Choroid plexus epithelial cell (primary cell): ENCODE results near the gene TFAP2E.

Experiments
- DNase-seq: peaks from one replicate; pipeline ENCODE4 v3.0.0-alpha.2; 2010; ENCODE audit warnings: low read depth
- H3K4me3 ChIP-seq: 2 replicates; pipeline ENCODE4 v1.5.1; 2011; ENCODE audit warnings: low read depth, mild to moderate bottlenecking, control low read depth, low read length, moderate library complexity
- TF ChIP-seq, protein P1 (sequence below): conservative IDR thresholded peaks from 2 replicates; pipeline ENCODE4 v1.5.1; 2011; ENCODE audit warnings: low read depth, mild to moderate bottlenecking, control low read depth, inconsistent platforms, low read length, moderate library complexity

The TFAP2E gene

DNA sequence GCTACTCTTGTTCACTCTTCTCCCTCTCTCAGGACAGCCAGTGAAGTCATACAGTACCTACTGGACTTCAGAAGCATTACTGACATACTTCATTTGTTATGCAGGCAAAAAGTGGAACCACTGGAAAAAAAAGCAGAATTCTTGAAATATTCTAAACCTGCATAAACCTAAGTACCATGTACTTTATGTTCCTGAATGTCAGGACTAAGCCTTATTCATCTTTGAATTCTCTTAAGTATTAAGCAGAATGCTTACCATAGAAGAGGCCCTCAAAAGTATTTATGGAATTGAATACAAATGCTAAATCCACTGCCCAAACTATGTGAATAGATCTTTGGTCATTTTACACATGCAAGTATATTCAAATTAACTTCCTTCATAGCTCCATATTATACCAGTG, 60.4 kb downstream of the TFAP2E start:
- DNase-seq, result peak; percentile 46
- TF ChIP-seq, protein P1, sequence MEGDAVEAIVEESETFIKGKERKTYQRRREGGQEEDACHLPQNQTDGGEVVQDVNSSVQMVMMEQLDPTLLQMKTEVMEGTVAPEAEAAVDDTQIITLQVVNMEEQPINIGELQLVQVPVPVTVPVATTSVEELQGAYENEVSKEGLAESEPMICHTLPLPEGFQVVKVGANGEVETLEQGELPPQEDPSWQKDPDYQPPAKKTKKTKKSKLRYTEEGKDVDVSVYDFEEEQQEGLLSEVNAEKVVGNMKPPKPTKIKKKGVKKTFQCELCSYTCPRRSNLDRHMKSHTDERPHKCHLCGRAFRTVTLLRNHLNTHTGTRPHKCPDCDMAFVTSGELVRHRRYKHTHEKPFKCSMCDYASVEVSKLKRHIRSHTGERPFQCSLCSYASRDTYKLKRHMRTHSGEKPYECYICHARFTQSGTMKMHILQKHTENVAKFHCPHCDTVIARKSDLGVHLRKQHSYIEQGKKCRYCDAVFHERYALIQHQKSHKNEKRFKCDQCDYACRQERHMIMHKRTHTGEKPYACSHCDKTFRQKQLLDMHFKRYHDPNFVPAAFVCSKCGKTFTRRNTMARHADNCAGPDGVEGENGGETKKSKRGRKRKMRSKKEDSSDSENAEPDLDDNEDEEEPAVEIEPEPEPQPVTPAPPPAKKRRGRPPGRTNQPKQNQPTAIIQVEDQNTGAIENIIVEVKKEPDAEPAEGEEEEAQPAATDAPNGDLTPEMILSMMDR, result no peak
- H3K4me3 ChIP-seq, result no peak overlapping the region

- DNase-seq, result peak; percentile 74
- TF ChIP-seq, protein P1, result no peak
- H3K4me3 ChIP-seq, result peak overlapping the region; percentile 43
Measured at GRCh38 chr1:35637401-35637809, 64.3 kb downstream of the TFAP2E start.

GRCh38 chr1:35640380-35641232, 67.5 kb downstream of the TFAP2E start:
- no peak for DNase-seq
- H3K4me3 ChIP-seq, result peak overlapping the region; percentile 79
- TF ChIP-seq, protein P1, result no peak

GRCh38 chr1:35641233-35641866, 68.2 kb downstream of the TFAP2E start, which contains the start of gene PSMB2:
TSS of gene PSMB2 (minus strand) at chr1:35641526. CDS start at chr1:35641432, 94 bp downstream.
- TF ChIP-seq, protein P1, result no peak
- H3K4me3 ChIP-seq, result peak within 1 kb of the TSS; percentile 79
- peak; percentile 98 for DNase-seq

GRCh38 chr1:35642471-35642955, 69.4 kb downstream of the TFAP2E start:
- TF ChIP-seq, protein P1, result no peak
- H3K4me3 ChIP-seq, result peak overlapping the region; percentile 79
- no peak for DNase-seq

DNA sequence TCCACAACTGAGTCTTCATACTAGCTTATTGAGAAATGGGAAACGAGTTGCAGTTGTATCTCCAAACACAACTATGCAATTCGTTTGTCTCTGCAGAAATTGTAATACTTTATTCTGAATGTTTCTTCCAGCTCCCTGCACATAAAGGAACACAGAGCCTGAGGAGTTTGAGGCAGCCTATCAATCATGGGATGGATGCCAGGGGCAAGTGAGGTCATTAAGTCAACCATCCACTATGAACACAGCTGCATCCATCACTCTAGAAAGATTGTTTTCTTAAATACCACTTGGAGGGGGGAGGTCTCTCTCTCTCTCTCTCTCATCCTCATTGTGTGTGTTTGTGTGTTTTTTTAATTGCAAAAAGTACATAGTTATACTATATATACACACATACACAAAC, 71.1 kb downstream of the TFAP2E start:
- H3K4me3 ChIP-seq, result no peak overlapping the region
- no peak for DNase-seq
- TF ChIP-seq, protein P1, result no peak
